ENCODE measurements around the gene C3orf70.
"Not testable (repeated sequence)": the region's sequence is repeated elsewhere in the genome, so short reads cannot be mapped to it uniquely, and the experiment has no call there.

The C3orf70 gene

GRCh38 chr3:185115371-185115770 is 37.5 kb downstream of the C3orf70 start:
- no peak overlapping the region for H3K27ac ChIP-seq (ENCODE audit: low read depth, low read length, severe bottlenecking)
- H3K36me3 ChIP-seq (ENCODE audit: control insufficient read depth, insufficient read depth, low read length), result no peaks in the 10 kb centered on the region
- no peak overlapping the region for H3K4me3 ChIP-seq (ENCODE audit: extremely low read depth, insufficient read depth, low read length, poor library complexity, severe bottlenecking)
- H3K4me1 ChIP-seq (ENCODE audit: control insufficient read depth, insufficient read depth, low read length, poor library complexity, severe bottlenecking), result no peaks in the 10 kb centered on the region
- peaks cover 4% of the 10 kb centered on the region for H3K9me3 ChIP-seq (ENCODE audit: control insufficient read depth, low read length)

- Histone ChIP-seq H3K9me3 (ENCODE audit: control insufficient read depth, low read length) (no peaks in the 10 kb centered on the region), H3K36me3 (ENCODE audit: control insufficient read depth, insufficient read depth, low read length) (no peaks in the 10 kb centered on the region), H3K27ac (ENCODE audit: low read depth, low read length, severe bottlenecking) (no peak overlapping the region), H3K4me1 (ENCODE audit: control insufficient read depth, insufficient read depth, low read length, poor library complexity, severe bottlenecking) (no peaks in the 10 kb centered on the region), H3K4me3 (ENCODE audit: extremely low read depth, insufficient read depth, low read length, poor library complexity, severe bottlenecking) (no peak overlapping the region)
- 100% methylated on average over 1 of the region's 4 CpGs; no CpG with 5 or more reads in 1 of the 2 experiments for WGBS, 2 experiments (ENCODE audit: insufficient coverage in 2 of 2)
Observed at GRCh38 chr3:185114756-185115155, 38.1 kb downstream of the C3orf70 start.

GRCh38 chr3:185112186-185112585 is 40.7 kb downstream of the C3orf70 start:
- Histone ChIP-seq H3K36me3 (ENCODE audit: control insufficient read depth, insufficient read depth, low read length) (no peaks in the 10 kb centered on the region), H3K4me3 (ENCODE audit: extremely low read depth, insufficient read depth, low read length, poor library complexity, severe bottlenecking) (no peak overlapping the region), H3K9me3 (ENCODE audit: control insufficient read depth, low read length) (no peaks in the 10 kb centered on the region), H3K27ac (ENCODE audit: low read depth, low read length, severe bottlenecking) (no peak overlapping the region), H3K4me1 (ENCODE audit: control insufficient read depth, insufficient read depth, low read length, poor library complexity, severe bottlenecking) (no peaks in the 10 kb centered on the region)
- 79 to 84% methylated on average over 5 of the region's 5 CpGs for WGBS, 2 experiments (ENCODE audit: insufficient coverage in 2 of 2)

GRCh38 chr3:185109012-185109411 is 43.8 kb downstream of the C3orf70 start:
- H3K9me3 ChIP-seq (ENCODE audit: control insufficient read depth, low read length); H3K27ac ChIP-seq (ENCODE audit: low read depth, low read length, severe bottlenecking); H3K4me3 ChIP-seq (ENCODE audit: extremely low read depth, insufficient read depth, low read length, poor library complexity, severe bottlenecking); H3K4me1 ChIP-seq (ENCODE audit: control insufficient read depth, insufficient read depth, low read length, poor library complexity, severe bottlenecking); H3K36me3 ChIP-seq (ENCODE audit: control insufficient read depth, insufficient read depth, low read length): not testable (repeated sequence)
- 100% methylated on average over 1 of the region's 2 CpGs; no CpG with 5 or more reads in 1 of the 2 experiments for WGBS, 2 experiments (ENCODE audit: insufficient coverage in 2 of 2)

DNA sequence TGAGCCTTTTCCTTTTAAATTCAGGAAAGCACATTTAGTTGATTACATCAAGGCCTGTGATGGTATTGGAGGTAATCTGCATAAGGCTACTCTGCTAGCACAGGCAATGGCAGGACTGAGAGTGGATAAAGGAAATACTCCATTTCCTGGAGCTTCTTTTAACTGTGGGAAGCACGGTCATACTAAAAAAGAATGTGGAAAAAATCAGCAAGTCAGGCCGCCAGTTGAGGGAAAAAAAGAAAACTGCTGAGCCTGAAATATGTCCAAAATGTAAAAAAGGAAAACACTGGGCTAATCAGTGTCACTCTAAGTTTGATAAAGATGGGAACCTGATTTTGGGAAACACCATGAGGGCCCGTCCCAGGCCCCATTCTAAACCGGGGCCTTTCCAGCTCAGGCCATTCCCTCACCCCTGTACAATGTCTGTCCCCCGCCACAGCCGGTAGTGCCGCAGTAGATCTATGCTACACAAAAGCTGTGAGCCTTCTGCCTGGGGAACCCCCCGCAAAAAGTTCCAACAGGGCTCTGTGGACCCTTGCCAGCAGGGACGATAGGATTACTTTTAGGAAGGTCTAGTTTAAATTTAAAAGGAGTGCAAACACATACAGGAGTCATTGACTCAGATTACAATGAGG is 46.5 kb downstream of the C3orf70 start:
- H3K4me3 ChIP-seq (ENCODE audit: extremely low read depth, insufficient read depth, low read length, poor library complexity, severe bottlenecking); H3K27ac ChIP-seq (ENCODE audit: low read depth, low read length, severe bottlenecking); H3K36me3 ChIP-seq (ENCODE audit: control insufficient read depth, insufficient read depth, low read length); H3K9me3 ChIP-seq (ENCODE audit: control insufficient read depth, low read length); H3K4me1 ChIP-seq (ENCODE audit: control insufficient read depth, insufficient read depth, low read length, poor library complexity, severe bottlenecking): not testable (repeated sequence)
- WGBS, 2 experiments (ENCODE audit: insufficient coverage in 2 of 2), result 94 to 97% methylated on average over 3 to 7 of the region's 9 CpGs

- no peaks in the 10 kb centered on the region for H3K36me3 ChIP-seq (ENCODE audit: control insufficient read depth, insufficient read depth, low read length)
- no peak overlapping the region for H3K27ac ChIP-seq (ENCODE audit: low read depth, low read length, severe bottlenecking)
- WGBS, 2 experiments (ENCODE audit: insufficient coverage in 2 of 2), result 88 to 89% methylated on average over 4 of the region's 7 CpGs
- no peaks in the 10 kb centered on the region for H3K4me1 ChIP-seq (ENCODE audit: control insufficient read depth, insufficient read depth, low read length, poor library complexity, severe bottlenecking)
- peaks cover 8% of the 10 kb centered on the region for H3K9me3 ChIP-seq (ENCODE audit: control insufficient read depth, low read length)
- no peak overlapping the region for H3K4me3 ChIP-seq (ENCODE audit: extremely low read depth, insufficient read depth, low read length, poor library complexity, severe bottlenecking)
Observed at GRCh38 chr3:185103359-185104127, 49.3 kb downstream of the C3orf70 start.

DNA sequence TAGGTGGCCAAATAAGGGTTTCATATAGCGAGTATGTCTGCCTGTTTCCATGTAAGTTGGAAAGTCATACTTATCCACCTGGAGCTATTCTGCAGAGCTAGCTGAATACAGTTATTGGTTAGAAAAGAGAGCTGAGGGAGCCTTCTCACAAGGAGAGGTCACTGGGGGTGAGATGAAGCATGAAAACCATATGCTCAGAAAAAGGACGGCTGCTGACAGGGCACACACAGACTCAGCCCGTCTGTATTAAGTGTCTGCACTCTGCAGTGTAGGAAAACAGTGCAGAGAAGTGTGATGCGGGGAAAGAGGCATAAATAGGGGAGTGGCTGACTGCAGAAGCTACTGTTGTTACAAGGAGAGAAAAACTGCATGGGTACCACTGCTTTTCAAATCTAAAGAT is 58.2 kb downstream of the C3orf70 start:
- H3K27ac ChIP-seq (ENCODE audit: low read depth, low read length, severe bottlenecking), result no peak overlapping the region
- no peaks in the 10 kb centered on the region for H3K4me1 ChIP-seq (ENCODE audit: control insufficient read depth, insufficient read depth, low read length, poor library complexity, severe bottlenecking)
- no peak overlapping the region for H3K4me3 ChIP-seq (ENCODE audit: extremely low read depth, insufficient read depth, low read length, poor library complexity, severe bottlenecking)
- 85 to 94% methylated on average over 4 of the region's 4 CpGs for WGBS, 2 experiments (ENCODE audit: insufficient coverage in 2 of 2)
- no peaks in the 10 kb centered on the region for H3K9me3 ChIP-seq (ENCODE audit: control insufficient read depth, low read length)
- no peaks in the 10 kb centered on the region for H3K36me3 ChIP-seq (ENCODE audit: control insufficient read depth, insufficient read depth, low read length)

- H3K4me3 ChIP-seq (ENCODE audit: extremely low read depth, insufficient read depth, low read length, poor library complexity, severe bottlenecking), result no peak overlapping the region
- H3K36me3 ChIP-seq (ENCODE audit: control insufficient read depth, insufficient read depth, low read length), result no peaks in the 10 kb centered on the region
- H3K9me3 ChIP-seq (ENCODE audit: control insufficient read depth, low read length), result no peaks in the 10 kb centered on the region
- H3K27ac ChIP-seq (ENCODE audit: low read depth, low read length, severe bottlenecking), result no peak overlapping the region
- H3K4me1 ChIP-seq (ENCODE audit: control insufficient read depth, insufficient read depth, low read length, poor library complexity, severe bottlenecking), result peaks cover 10% of the 10 kb centered on the region
Observed at GRCh38 chr3:185093116-185093515, 59.7 kb downstream of the C3orf70 start.

DNA sequence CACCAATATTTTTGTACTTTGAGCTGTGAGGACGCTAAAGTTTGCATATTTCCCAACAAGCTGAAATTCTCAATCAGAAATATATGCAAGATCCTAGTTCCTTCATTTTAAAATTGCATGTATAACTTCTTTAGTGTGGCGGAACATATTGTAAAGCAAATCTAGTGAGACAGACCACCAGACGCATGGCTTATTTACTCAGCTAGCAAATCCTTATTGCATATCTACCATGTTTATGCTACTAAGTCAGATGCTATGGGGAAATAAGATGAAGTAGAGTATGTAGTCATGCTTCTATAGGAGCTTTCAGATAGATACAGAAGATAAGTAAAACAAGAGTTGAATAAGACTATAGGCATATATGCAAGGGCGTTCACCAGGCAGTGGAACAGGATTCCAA is 62.0 kb downstream of the C3orf70 start:
- H3K9me3 ChIP-seq (ENCODE audit: control insufficient read depth, low read length), result no peaks in the 10 kb centered on the region
- WGBS, 2 experiments (ENCODE audit: insufficient coverage in 2 of 2), result 93 to 95% methylated on average over 1 to 2 of the region's 4 CpGs
- H3K4me1 ChIP-seq (ENCODE audit: control insufficient read depth, insufficient read depth, low read length, poor library complexity, severe bottlenecking), result peaks cover 10% of the 10 kb centered on the region
- no peaks in the 10 kb centered on the region for H3K36me3 ChIP-seq (ENCODE audit: control insufficient read depth, insufficient read depth, low read length)
- H3K27ac ChIP-seq (ENCODE audit: low read depth, low read length, severe bottlenecking), result no peak overlapping the region
- no peak overlapping the region for H3K4me3 ChIP-seq (ENCODE audit: extremely low read depth, insufficient read depth, low read length, poor library complexity, severe bottlenecking)

- peaks cover 10% of the 10 kb centered on the region for H3K4me1 ChIP-seq (ENCODE audit: control insufficient read depth, insufficient read depth, low read length, poor library complexity, severe bottlenecking)
- no peaks in the 10 kb centered on the region for H3K9me3 ChIP-seq (ENCODE audit: control insufficient read depth, low read length)
- H3K36me3 ChIP-seq (ENCODE audit: control insufficient read depth, insufficient read depth, low read length), result no peaks in the 10 kb centered on the region
- H3K4me3 ChIP-seq (ENCODE audit: extremely low read depth, insufficient read depth, low read length, poor library complexity, severe bottlenecking), result no peak overlapping the region
- H3K27ac ChIP-seq (ENCODE audit: low read depth, low read length, severe bottlenecking), result no peak overlapping the region
Observed at GRCh38 chr3:185089751-185090150, 63.1 kb downstream of the C3orf70 start.

DNA sequence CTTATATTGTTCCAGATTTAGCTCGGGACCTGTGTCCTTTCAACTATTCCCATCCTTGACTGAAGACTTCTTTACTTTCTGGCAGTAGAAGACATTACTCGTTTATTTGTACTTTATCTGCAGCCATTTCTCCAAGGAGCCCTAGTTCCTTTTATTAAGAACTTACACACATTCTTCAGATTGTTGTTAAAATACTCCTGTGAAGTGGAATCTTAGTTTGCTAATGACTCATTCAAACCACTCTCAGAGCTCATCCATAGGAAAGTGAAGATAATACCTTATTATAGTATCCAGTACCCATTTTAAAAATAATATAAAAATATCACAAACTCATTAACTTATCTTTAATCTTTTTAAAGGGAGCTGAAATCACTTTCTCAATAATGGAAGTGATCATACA is 63.5 kb downstream of the C3orf70 start:
- no peak overlapping the region for H3K27ac ChIP-seq (ENCODE audit: low read depth, low read length, severe bottlenecking)
- no CpG with 5 or more reads among the region's 2 CpGs for WGBS, 2 experiments (ENCODE audit: insufficient coverage in 2 of 2)
- no peaks in the 10 kb centered on the region for H3K36me3 ChIP-seq (ENCODE audit: control insufficient read depth, insufficient read depth, low read length)
- no peak overlapping the region for H3K4me3 ChIP-seq (ENCODE audit: extremely low read depth, insufficient read depth, low read length, poor library complexity, severe bottlenecking)
- peaks cover 10% of the 10 kb centered on the region for H3K4me1 ChIP-seq (ENCODE audit: control insufficient read depth, insufficient read depth, low read length, poor library complexity, severe bottlenecking)
- no peaks in the 10 kb centered on the region for H3K9me3 ChIP-seq (ENCODE audit: control insufficient read depth, low read length)
